GM19468 (cell line): ENCODE results near the gene TAF5L.
"Not testable (repeated sequence)": the region's sequence is repeated elsewhere in the genome, so short reads cannot be mapped to it uniquely, and the experiment has no call there.

ENCODE experiments used
- ATAC-seq: cut with Tn5 transposase; IDR thresholded peaks from one replicate; pipeline ENCODE4 v1.9.1; 2021; ENCODE audit warnings: mild to moderate bottlenecking, moderate library complexity, moderate number of reproducible peaks; ENCODE audit not compliant: unreplicated experiment; ENCODE audit errors: extremely low read depth

The TAF5L gene

DNA sequence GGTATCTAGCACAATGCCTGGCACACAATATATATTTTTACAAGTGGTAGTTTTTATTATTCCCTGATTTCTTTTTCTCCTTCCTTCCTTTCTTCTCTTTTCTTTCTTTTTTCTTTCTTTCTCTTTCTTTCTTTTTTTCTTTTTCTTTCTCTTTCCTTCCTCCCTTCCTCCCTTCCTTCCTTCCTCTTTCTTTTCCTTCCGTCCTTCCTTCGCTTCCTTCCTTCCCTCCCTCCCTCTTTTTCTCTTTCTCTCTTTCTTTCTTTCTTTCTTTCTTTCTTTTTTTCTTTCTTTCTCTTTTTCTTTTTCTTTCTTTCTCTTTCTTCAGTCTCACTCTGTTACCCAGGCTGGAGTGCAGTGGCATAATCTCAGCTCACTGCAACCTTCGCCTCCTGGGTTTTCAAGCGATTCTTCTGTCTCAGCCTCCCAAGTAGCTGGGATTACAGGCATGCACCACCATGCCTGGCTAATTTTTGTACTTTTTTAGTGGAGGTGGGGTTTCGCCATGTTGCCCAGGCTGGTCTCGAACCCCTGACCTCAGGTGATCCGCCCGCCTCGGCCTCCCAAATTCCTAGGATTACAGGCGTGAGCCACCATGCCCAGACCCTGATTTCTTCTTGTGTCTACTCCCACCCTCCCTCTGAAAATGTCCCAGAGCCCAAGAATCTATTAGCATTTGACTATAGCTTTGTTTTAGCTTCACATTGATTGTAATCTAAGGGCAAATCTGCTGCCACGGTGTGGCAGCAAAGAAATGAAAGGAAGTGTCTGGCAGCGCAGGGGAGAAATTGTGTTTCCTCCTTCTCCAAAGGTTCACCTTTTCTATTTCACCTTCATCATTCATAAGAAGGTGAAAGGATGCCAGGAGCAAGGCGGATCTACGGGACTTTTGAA is 47.5 kb downstream of the TAF5L start:
- no peak for ATAC-seq

DNA sequence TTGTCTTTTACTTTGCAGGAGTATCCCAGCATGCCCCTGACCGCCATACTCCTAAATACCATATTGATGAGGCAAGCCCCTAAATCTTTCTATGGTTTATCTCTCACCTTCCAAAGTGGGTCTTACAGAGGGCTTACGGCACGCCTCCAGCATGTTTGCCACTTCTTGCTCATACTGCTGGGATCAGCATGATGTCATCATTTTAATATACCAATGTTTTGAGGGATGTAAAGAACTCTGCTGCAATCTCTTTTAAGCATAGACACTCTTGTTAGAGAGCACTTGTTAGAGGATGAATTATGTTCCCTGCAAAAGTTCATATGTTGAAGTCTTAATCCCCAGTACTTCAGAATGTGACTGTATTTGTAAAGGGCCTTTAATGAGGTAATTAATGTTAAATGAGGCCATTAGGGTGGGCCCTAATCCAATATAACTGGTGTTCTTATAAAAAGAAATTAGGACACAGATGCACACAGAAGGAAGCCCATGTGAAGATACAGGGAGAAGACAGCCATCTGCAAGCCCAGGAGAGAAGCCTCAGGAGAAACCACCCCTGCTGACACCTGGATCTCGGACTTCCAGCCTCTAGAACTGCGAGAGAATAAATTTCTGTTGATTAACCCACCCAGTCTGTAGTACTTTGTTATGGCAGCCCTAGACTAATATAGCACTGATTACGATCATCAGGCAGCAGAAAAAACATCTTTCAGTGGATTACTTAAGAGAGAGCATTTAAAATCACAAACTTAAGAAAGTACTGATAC is 51.1 kb downstream of the TAF5L start:
- no peak for ATAC-seq

DNA sequence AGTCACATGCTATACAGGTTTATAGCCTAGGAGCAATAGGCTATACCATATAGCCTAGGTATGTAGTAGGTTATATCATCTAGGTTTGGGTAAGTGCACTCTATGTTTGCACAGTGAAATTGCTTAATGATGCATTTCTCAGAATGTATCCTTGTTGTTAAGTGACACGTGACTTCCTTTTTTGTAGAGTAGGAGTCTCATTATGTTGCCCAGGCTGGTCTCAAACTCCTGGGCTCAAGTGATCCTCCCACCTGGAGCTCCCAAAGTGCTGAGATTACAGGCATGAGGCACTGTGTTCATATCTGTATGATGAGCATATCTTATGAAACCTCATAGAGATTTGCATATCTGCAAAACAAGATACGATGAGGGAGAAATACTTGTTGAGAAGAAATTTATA is 53.6 kb downstream of the TAF5L start:
- no peak for ATAC-seq

DNA sequence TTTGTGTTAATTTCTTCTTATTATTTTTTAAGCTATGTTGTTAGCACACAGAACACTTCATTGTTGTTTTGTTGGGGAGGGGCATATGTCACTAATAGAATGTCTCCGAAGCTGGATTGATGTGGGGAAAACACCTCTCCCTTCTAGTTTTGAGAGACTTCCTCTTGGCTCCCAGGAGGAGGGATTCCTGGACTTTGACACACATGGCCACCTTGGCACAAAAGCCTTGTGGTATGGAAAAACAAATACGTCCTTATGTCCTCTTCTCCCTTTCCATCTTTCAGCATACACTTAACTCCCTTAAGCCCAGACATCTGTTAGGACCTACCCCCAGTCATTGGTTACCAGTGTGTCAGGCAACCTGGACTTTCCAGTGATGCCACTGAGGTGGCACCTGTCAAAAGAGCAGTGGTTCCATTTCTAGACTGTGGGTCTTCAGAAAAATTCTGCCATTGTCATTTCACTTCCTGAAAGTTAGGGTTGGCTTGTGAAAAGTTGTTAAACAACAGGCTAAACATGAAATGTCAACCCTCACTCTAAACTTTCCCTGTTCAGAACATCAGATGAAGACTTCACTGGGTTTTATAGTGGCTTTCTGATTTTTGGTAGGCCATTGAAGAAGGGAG is 54.9 kb downstream of the TAF5L start:
- ATAC-seq, result no peak

DNA sequence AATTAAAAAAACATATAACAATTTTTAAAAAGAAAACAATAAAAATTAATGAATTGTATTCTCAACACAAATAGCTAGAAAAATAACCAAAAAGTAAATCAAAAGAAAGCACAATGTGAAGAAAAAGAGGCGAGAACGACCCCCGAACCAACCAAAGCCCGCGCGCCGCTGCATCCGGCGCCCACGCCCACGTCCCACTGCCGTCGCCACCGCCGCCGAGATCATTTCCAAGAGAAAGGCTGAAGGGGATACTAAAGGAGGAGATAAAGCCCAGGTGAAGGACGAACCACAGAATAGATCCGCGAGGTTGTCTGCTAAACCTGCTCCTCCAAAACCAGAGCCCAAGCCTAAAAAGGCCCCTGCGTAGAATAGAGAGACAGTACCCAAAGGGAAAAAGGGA is 55.6 kb downstream of the TAF5L start:
- no peak for ATAC-seq

DNA sequence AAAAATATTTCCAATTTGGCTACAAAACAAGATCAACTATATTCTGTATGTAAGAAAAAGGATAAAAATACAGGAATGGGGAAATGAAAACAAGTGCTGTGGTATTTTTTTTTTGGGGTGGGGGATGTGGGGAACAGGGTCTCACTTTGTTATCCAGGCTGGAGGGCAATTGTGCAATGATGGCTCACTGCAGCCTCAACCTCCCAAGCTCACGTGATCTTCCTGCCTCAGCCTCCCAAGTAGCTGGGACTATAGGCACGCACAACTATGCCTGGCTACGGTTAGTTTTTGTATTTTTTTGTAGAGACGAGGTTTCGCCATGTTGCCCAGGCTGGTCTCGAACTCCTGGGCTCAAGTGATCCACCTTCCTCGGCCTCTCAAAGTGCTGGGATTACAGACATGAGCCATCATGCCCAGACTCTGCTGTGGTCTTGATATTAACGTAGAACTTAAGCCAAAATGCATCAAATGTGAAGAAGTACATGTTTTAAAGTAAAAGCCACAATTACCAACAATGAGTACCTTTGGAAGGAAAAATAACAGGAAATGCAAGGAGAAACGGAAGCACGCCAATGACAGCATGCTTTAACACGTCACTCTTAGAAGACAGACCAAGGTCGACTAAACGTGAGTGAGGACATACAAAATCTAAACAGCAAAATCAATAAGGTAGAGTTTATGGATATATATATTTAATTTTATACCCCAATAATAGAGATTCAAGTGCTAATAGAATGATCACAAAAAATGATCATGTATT is 58.6 kb downstream of the TAF5L start:
- no peak for ATAC-seq

DNA sequence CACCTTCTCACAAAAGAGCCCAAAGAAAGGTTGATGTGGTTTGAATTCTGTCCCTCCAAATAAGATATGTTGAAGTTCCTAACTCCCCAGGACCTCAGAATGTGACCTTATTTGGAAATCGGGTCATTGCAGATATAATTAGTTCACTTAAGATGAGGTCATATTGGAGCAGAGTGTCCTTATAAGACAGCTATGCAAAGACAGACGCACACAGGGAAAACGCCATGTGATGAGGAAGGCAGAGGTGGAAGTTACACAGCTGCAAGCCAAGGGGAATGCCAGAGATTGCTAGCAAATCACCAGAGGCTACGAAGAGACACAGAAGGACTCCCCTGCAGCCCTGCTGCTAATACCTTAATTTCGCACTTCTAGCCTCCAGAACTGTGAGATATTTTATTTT is 62.2 kb downstream of the TAF5L start:
- ATAC-seq, result no peak

DNA sequence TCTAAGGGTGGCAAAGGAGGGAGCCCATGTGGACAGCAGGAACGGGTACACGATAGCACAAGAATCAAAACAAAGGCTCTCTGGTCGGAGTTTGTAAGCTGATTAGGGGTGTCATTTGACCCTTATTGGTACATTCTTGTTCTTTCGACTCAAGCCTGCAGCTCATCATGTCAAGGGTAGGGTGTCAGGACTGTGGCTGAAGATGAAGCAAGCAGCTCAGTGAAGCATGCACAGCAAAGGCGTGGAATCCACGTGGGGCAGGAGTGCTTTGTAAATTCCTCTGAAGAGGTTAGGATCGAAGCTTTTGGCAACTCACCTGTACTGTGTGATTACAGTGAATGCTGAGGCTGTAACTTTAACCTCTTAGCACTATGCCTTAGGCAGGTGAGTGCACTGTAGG is 62.7 kb downstream of the TAF5L start:
- no peak for ATAC-seq

DNA sequence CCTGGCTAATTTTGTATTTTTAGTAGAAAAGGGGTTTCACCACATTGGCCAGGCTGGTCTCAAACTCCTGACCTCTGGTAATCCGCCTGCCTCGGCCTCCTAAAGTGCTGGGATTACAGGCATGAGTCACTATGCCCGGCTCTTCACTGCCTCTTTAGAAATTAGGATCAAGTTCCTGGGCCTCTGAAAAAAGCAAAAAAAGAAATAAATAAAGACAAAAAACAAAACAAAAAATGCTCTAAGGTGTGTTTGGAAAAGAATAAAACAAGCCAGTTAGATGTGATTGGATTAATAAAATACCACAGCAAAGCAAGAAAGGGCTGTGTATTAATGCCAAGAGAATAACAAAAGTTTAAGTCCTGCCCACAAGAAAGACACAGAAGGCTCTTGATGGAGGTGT is 63.2 kb downstream of the TAF5L start:
- ATAC-seq, result no peak

DNA sequence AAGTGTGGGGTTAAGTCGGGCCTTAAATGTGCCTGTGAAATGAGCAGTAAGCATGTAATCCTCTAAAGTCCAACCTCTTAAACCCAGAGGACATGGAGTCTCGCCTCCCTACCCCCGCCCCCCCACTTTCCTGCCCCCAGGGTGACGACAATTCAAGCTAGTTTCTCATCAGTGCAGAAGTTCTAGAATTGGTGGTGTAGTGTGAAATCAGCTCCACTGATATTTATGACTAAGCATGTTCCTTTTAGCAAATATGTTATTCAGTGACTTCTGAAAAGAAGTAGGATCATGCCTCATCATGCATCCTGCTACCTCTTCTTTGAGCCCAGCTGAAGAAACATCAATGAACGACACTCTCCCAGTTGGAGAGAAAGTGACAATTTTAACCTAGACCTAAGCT is 64.8 kb downstream of the TAF5L start:
- ATAC-seq, result no peak

DNA sequence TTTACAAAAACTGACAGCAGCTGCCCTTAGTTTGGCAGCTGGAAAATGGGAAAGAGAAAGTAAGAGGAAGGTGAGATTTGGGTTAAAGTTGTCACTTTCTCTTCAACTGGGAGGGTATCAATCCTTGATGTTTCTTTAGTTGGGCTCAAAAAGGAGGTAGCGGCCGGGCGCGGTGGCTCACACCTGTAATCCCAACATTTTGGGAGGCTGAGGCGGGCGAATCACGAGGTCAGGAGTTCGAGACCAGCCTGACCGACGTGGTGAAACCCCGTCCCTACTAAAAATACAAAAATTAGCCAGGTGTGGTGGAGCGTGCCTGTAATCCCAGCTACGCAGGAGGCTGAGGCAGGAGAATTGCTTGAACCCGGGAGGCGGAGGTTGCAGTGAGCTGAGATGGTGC is 65.8 kb downstream of the TAF5L start:
- ATAC-seq, result not testable (repeated sequence)

DNA sequence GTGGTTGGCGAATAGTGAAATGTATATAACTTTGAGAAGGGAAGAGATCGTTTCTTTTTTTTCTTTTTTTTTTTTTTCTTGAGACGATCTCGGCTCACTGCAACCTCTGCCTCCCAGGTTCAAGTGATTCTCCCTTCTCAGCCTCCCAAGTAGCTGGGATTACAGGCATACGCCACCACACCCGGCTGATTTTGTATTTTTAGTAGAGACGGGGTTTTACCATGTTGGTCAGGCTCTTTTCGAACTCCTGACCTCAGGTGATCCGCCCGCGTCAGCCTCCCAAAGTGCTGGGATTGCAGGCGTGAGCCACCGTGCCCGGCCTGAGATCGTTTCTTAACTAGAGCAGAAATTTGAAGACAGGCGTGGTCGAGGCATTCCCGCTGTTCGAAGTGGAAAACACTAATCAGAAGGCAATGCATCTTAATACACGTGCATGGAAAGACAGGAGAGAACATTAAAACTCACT is 66.6 kb downstream of the TAF5L start:
- not testable (repeated sequence) for ATAC-seq

DNA sequence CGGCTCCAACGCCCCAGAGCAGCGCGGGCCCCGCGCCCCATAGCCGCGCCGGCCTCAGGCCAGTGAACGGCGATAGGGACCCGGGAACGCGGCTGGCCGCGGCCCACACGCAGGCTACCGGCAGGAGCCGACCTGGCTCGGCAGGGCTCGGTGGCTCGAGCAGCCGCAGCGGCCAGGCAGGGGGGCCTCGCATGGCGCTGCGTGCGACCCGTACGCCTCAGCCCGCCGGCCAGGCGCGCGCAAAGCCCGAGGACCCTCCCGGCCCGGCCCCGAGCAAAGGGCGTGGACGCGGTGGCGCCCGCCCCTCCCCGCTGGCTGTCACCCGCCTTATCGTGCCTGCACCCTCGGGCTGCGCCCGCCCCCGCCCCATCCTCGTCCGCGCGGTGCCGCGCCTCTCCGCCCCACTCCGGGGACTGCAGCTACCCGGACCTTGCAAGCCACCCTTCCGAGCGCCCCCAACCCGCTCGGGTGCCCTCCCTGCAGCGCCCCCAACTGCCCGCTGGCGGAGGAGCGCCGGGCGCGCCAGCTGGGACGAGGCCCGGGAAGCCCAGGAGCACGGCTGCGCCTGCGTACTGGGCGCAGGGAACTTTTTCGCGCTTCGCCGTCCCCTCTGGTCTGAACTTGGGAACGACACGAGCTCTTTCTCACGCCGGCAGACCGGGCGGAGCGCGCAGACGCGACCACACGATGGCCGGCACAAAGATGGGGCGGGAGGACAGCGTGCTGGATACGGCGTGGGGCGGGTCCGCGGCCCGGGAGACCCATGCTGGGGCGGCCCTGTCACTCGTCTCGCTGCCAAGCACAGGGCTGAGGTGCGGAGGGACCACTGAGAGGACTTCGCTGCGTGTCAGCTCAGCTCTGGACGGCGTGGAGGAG is 67.2 kb downstream of the TAF5L start, which contains the start of gene ABCB10:
Gene ABCB10, minus strand, starts transcription at position 248 of the 876 bp plus-strand sequence. Its CDS starts 55 bp downstream, at position 193.
- ATAC-seq, result peak; percentile 63

DNA sequence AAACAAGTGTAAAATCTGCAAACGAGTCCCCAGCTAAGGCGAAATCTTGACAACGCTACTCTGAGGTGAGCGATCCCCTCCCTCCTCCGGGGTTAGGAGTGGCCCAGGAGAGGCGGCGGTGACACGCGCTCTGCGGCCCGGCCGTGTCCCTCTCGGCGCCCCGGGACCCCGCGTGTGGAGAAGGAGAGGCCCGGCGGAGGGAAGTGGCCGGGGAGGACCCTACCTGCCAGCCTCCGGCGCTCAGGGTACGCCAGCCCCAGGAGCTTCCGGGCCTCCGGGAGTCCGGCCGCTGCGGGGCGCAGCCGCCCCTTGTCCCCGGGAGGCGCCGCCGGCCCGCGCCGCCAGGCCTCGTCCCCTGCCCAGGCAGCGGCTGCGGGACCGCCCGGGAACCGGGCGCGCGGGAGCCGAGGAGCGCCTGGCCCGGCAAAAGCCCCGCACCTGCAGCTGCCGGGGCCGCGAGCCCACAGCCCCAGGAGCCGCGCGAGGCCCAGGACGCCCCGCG is 68.0 kb downstream of the TAF5L start:
- ATAC-seq, result peak; percentile 6

DNA sequence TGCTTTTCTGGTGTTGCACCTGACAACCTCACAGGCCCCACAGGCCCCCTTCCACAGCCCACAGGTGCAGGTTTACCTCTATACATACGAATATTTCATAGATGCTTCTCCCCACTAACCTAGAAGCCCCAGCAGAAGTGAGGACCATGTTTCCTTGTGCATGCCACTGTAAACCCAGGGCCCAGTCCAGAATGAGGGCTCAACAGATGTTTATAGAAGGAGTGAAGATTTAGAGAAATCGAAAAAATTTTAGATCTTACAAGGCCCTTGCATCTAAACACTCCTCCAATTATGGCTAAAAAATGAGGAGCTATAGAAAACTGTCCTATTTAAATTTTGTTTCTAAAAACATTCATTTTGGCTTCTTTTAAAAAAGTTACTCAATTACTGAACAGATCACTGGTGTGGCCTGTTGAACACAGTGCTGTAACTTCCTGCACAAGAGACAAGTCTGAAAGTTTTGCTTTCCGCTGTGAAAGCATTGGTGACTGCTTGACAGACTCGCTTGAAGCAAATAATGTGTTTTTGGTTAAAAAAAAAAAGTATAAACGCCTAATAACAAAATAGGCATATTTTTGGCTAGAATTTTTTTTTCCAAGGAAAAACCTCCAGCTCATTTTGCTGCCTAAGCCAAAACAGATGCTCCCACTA is 68.6 kb downstream of the TAF5L start:
- no peak for ATAC-seq

DNA sequence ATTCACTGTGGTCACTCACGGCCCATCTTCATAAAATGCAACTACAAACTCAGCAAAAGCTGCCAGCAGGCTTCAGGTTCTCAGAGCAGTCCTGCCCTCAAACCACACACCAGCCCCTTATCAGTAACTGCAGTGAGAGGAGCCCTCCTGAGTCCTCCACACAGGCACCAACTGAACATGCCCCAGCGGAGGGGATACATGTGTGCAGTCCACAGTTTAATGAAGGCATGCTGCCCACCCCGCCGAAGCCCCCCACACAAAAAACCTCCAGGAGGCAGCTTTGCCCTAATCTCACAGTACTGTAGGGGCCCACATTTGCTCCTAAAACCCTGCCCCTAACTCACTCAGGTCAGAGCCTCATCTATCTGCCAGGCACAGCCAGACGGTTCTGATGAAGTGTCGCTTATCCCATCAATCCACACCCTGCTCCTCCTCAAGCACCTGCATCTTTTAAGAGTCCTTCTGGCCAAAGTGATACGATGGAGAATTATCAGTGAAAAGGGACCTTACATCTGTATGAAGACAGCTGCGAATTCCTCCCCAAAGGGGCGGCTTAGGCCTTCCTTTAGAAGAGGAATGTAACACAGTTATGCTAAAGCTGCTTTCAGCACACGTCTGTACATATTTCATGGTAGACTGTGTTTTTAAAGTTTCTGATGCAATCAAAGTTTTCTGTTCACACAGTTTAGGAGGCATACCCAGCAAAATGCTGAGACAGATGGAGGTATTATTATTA is 70.9 kb downstream of the TAF5L start:
- ATAC-seq, result no peak

DNA sequence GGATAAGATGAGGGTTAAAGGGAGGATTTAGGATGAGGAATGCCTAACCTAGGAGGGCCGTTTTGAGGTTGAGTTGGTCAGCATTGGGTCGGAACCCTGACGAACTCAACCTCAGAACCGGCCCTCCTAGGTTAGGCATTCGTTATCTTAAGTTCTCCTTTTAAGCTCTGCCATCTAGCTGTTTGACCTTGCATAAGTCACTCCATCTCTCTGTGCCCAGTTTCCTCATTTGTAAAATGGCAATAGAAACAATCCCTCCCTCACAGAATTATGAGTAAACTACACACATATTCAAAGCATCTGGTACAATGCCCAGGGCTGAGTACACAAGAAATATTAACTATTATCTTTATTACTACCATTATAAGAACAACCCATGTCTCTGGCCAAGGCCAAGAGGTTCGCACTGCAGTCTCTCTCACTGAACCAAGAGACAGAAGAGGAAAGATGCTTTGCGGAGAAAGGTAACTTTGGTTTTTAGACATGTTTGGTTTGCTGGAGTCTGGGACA is 72.2 kb downstream of the TAF5L start:
- ATAC-seq, result no peak

DNA sequence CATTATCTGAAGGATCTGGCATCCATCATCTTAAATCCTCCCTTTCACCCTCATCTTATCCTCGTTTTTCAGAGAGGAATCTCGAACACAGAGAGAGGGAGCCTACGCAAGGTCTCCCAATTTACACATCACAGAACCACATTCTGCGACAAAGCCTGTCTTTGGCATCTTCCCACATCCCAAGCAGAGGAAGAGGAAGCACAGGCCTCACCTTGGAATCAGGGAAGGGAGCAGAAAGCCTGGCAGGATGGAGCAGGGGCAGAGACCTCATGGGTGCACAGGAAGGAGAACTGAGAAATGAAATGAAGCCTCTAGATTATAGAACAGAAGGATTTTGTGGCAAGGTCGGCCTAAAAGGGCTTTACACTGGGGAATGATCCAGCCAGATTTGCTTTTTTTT is 73.2 kb downstream of the TAF5L start:
- no peak for ATAC-seq
